Muscle layer of colon (tissue), 2 donors: ENCODE data around the gene CD101.
"Not testable (repeated sequence)": the region's sequence is repeated elsewhere in the genome, so short reads cannot be mapped to it uniquely, and the experiment has no call there.

Experiments used
- H3K27ac ChIP-seq: one replicate; pipeline ENCODE4 v1.7.0; 2013; ENCODE audit warnings: low read depth, mild to moderate bottlenecking, low read length, moderate library complexity
- H3K27me3 ChIP-seq, 2 donors: one replicate each; pipeline ENCODE4 v1.7.0; 2013; ENCODE audit warnings: low read length in 2 of 2, mild to moderate bottlenecking in 2 of 2; ENCODE audit not compliant: insufficient read depth in 2 of 2, control insufficient read depth in 1 of 2
- H3K36me3 ChIP-seq: one replicate; pipeline ENCODE4 v1.7.0; 2013; ENCODE audit warnings: mild to moderate bottlenecking, low read length; ENCODE audit not compliant: insufficient read depth
- H3K4me1 ChIP-seq: one replicate; pipeline ENCODE4 v1.7.0; 2013; ENCODE audit warnings: mild to moderate bottlenecking, low read length; ENCODE audit not compliant: insufficient read depth
- H3K4me3 ChIP-seq, 2 donors: one replicate each; pipeline ENCODE4 v1.7.0; 2013; ENCODE audit warnings: low read length in 2 of 2, low read depth in 1 of 2, mild to moderate bottlenecking in 1 of 2, moderate library complexity in 1 of 2
- H3K9ac ChIP-seq: one replicate; pipeline ENCODE4 v1.7.0; 2013; ENCODE audit warnings: low read length
- H3K9me3 ChIP-seq: one replicate; pipeline ENCODE4 v1.7.0; 2013; ENCODE audit warnings: mild to moderate bottlenecking, low read length
- donor health status: abdominal sarcoma.
- donor health status: Adenocarcinoma of cecum.

CD101 gene

GRCh38 chr1:116968724-116969123 lies 32.8 kb upstream of the CD101 start:
- Histone ChIP-seq H3K4me3 (no peak overlapping the region), H3K4me1 (peaks cover 18% of the 10 kb centered on the region), H3K27me3 (no peaks in the 10 kb centered on the region), H3K36me3 (peaks cover 24% of the 10 kb centered on the region), H3K27ac (no peak overlapping the region), H3K9me3 (no peaks in the 10 kb centered on the region), H3K9ac (no peak overlapping the region)

- H3K4me3 ChIP-seq, result no peak overlapping the region
- H3K27me3 ChIP-seq, result no peaks in the 10 kb centered on the region
- H3K4me1 ChIP-seq, result peaks cover 18% of the 10 kb centered on the region
- H3K36me3 ChIP-seq, result peaks cover 20% of the 10 kb centered on the region
- no peaks in the 10 kb centered on the region for H3K9me3 ChIP-seq
- H3K9ac ChIP-seq, result no peak overlapping the region
- H3K27ac ChIP-seq, result peak overlapping the region; percentile 17
Measured at GRCh38 chr1:116971258-116971860, 30.2 kb upstream of the CD101 start.

- Histone ChIP-seq H3K27ac (peak overlapping the region; percentile 17), H3K27me3 (no peaks in the 10 kb centered on the region), H3K9ac (no peak overlapping the region), H3K36me3 (peaks cover 18% of the 10 kb centered on the region), H3K4me1 (peaks cover 18% of the 10 kb centered on the region), H3K9me3 (no peaks in the 10 kb centered on the region), H3K4me3 (no peak overlapping the region)
Measured at GRCh38 chr1:116971965-116972673, 29.4 kb upstream of the CD101 start.

- H3K9ac ChIP-seq, result no peak overlapping the region
- no peaks in the 10 kb centered on the region for H3K27me3 ChIP-seq
- peaks cover 13% of the 10 kb centered on the region for H3K36me3 ChIP-seq
- H3K9me3 ChIP-seq, result no peaks in the 10 kb centered on the region
- no peak overlapping the region for H3K27ac ChIP-seq
- H3K4me3 ChIP-seq, result no peak overlapping the region
- peaks cover 18% of the 10 kb centered on the region for H3K4me1 ChIP-seq
Measured at GRCh38 chr1:116972674-116973030, 28.9 kb upstream of the CD101 start.

- H3K4me1 ChIP-seq, result peaks cover 34% of the 10 kb centered on the region
- not testable (repeated sequence) for H3K9ac ChIP-seq, H3K4me3 ChIP-seq, H3K27ac ChIP-seq, H3K27me3 ChIP-seq, H3K9me3 ChIP-seq, H3K36me3 ChIP-seq
Measured at GRCh38 chr1:116980309-116980708, 21.3 kb upstream of the CD101 start.

GRCh38 chr1:116981521-116982037 lies 20.0 kb upstream of the CD101 start:
- H3K4me3 ChIP-seq, result no peak overlapping the region
- H3K36me3 ChIP-seq, result no peaks in the 10 kb centered on the region
- no peak overlapping the region for H3K9ac ChIP-seq
- no peaks in the 10 kb centered on the region for H3K27me3 ChIP-seq
- no peaks in the 10 kb centered on the region for H3K9me3 ChIP-seq
- H3K4me1 ChIP-seq, result peaks cover 45% of the 10 kb centered on the region
- no peak overlapping the region for H3K27ac ChIP-seq

GRCh38 chr1:116982319-116983004 lies 19.1 kb upstream of the CD101 start:
- Histone ChIP-seq H3K27ac (no peak overlapping the region), H3K9me3 (no peaks in the 10 kb centered on the region), H3K4me3 (no peak overlapping the region), H3K36me3 (peaks cover 8% of the 10 kb centered on the region), H3K27me3 (no peaks in the 10 kb centered on the region), H3K4me1 (peaks cover 54% of the 10 kb centered on the region), H3K9ac (no peak overlapping the region)

GRCh38 chr1:116983112-116983511 lies 18.4 kb upstream of the CD101 start:
- H3K36me3 ChIP-seq, result peaks cover 13% of the 10 kb centered on the region
- H3K9ac ChIP-seq, result no peak overlapping the region
- no peak overlapping the region for H3K4me3 ChIP-seq
- no peaks in the 10 kb centered on the region for H3K27me3 ChIP-seq
- H3K4me1 ChIP-seq, result peaks cover 61% of the 10 kb centered on the region
- no peaks in the 10 kb centered on the region for H3K9me3 ChIP-seq
- no peak overlapping the region for H3K27ac ChIP-seq

- H3K36me3 ChIP-seq, result peaks cover 13% of the 10 kb centered on the region
- H3K9me3 ChIP-seq, result no peaks in the 10 kb centered on the region
- H3K4me1 ChIP-seq, result peaks cover 66% of the 10 kb centered on the region
- no peak overlapping the region for H3K9ac ChIP-seq
- H3K27ac ChIP-seq, result no peak overlapping the region
- H3K27me3 ChIP-seq, result no peaks in the 10 kb centered on the region
- no peak overlapping the region for H3K4me3 ChIP-seq
Measured at GRCh38 chr1:116983678-116984077, 17.9 kb upstream of the CD101 start.

- Histone ChIP-seq H3K9me3 (no peaks in the 10 kb centered on the region), H3K4me1 (peaks cover 76% of the 10 kb centered on the region), H3K9ac (no peak overlapping the region), H3K4me3 (peak overlapping the region in 1 of 2 donors; percentile 38), H3K36me3 (peaks cover 13% of the 10 kb centered on the region), H3K27me3 (no peaks in the 10 kb centered on the region), H3K27ac (peak overlapping the region; percentile 71)
Measured at GRCh38 chr1:116984406-116985160, 17.0 kb upstream of the CD101 start.
